Glutamatergic neuron (in vitro differentiated cells): ENCODE results near the gene CD84. TPM values are rescaled to one million over a fixed set of nuclear protein-coding genes. Genes with fewer than 3 reads are reported as not detected.

ENCODE experiments used
- DNase-seq: peaks from one replicate; pipeline ENCODE4 v3.0.0; 2022
- H3K27ac Mint-ChIP-seq: one replicate; pipeline ENCODE4 v1.8.0; 2020; ENCODE audit warnings: mild to moderate bottlenecking, mixed read lengths, inconsistent platforms; ENCODE audit not compliant: unreplicated experiment
- H3K27me3 Mint-ChIP-seq: one replicate; pipeline ENCODE4 v1.8.0; 2020; ENCODE audit warnings: mild to moderate bottlenecking, moderate library complexity, mixed read lengths, inconsistent platforms; ENCODE audit not compliant: unreplicated experiment
- H3K36me3 Mint-ChIP-seq: one replicate; pipeline ENCODE4 v1.8.0; 2020; ENCODE audit warnings: mild to moderate bottlenecking, mixed read lengths, inconsistent platforms; ENCODE audit not compliant: unreplicated experiment
- H3K4me1 Mint-ChIP-seq: one replicate; pipeline ENCODE4 v1.8.0; 2020; ENCODE audit warnings: mild to moderate bottlenecking, low read depth, mixed read lengths, inconsistent platforms; ENCODE audit not compliant: unreplicated experiment
- H3K4me3 Mint-ChIP-seq: one replicate; pipeline ENCODE4 v1.8.0; 2020; ENCODE audit warnings: mild to moderate bottlenecking, mixed read lengths, inconsistent platforms; ENCODE audit not compliant: unreplicated experiment
- H3K9me3 Mint-ChIP-seq: one replicate; pipeline ENCODE4 v1.8.0; 2020; ENCODE audit warnings: mild to moderate bottlenecking, moderate library complexity, mixed read lengths, inconsistent platforms; ENCODE audit not compliant: unreplicated experiment
- total RNA-seq: library from RNA; stranded (reverse); fragmentation: NEBNext Ultra II Directional; extraction: Animal tissue kit (Norgen Biotek cat#: 25700); gene quantifications from one replicate; pipeline ENCODE4 v1.2.1, GENCODE V29; 2021; ENCODE audit not compliant: unreplicated experiment
- TF ChIP-seq, protein P1 (sequence below): fragments of 200-600 bp; sonication (generic); IDR thresholded peaks from one replicate; pipeline ENCODE4 v1.5.0; 2021; ENCODE audit not compliant: partially characterized antibody, unreplicated experiment

CD84 gene
- total RNA-seq, 1 donor from 2014 or later, result not detected

GRCh38 chr1:160621633-160622413, 42.5 kb upstream of the CD84 start:
- Mint-ChIP-seq H3K4me3 (no peak overlapping the region), H3K9me3 (peaks cover 4% of the 10 kb centered on the region), H3K36me3 (no peaks in the 10 kb centered on the region), H3K4me1 (peaks cover 2% of the 10 kb centered on the region), H3K27me3 (peaks cover 1% of the 10 kb centered on the region), H3K27ac (no peak overlapping the region)
- TF ChIP-seq, protein P1, sequence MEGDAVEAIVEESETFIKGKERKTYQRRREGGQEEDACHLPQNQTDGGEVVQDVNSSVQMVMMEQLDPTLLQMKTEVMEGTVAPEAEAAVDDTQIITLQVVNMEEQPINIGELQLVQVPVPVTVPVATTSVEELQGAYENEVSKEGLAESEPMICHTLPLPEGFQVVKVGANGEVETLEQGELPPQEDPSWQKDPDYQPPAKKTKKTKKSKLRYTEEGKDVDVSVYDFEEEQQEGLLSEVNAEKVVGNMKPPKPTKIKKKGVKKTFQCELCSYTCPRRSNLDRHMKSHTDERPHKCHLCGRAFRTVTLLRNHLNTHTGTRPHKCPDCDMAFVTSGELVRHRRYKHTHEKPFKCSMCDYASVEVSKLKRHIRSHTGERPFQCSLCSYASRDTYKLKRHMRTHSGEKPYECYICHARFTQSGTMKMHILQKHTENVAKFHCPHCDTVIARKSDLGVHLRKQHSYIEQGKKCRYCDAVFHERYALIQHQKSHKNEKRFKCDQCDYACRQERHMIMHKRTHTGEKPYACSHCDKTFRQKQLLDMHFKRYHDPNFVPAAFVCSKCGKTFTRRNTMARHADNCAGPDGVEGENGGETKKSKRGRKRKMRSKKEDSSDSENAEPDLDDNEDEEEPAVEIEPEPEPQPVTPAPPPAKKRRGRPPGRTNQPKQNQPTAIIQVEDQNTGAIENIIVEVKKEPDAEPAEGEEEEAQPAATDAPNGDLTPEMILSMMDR, result no peak
- DNase-seq, result no peak

- Mint-ChIP-seq H3K27me3 (no peaks in the 10 kb centered on the region), H3K4me3 (no peak overlapping the region), H3K9me3 (peaks cover 4% of the 10 kb centered on the region), H3K36me3 (no peaks in the 10 kb centered on the region), H3K4me1 (peaks cover 2% of the 10 kb centered on the region), H3K27ac (no peak overlapping the region)
- TF ChIP-seq, protein P1, result no peak
- DNase-seq, result no peak
These were observed 41.8 kb upstream of the CD84 start for GRCh38 chr1:160620942-160621632.

DNA sequence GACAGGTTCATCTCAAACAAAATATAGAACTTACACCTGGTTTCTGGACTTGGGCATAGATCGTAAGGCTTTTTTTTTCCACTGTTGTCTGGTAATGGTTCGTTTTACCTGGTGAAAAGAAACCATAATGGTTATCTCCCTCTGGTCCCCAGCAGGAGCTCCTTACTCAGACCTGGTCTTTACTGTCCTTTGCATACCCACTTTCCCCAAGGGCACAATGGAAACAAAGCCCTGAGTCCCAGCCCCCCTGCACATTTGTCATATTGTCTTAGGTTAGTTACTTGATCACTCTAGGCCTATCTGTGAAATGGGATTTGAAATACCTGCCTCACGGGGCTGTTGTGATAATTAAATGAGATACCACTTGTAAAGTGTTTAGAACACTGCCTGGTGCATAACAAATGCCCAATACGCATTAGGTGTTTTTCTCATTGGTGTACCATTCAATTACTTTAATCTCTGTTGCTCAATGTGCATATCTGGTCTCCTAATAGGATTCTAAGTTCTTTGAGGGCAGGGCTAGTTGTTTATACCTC, 40.5 kb upstream of the CD84 start:
- TF ChIP-seq, protein P1, result no peak
- H3K4me3 Mint-ChIP-seq, result no peak overlapping the region
- H3K36me3 Mint-ChIP-seq, result no peaks in the 10 kb centered on the region
- H3K27me3 Mint-ChIP-seq, result no peaks in the 10 kb centered on the region
- peaks cover 2% of the 10 kb centered on the region for H3K4me1 Mint-ChIP-seq
- H3K9me3 Mint-ChIP-seq, result peaks cover 4% of the 10 kb centered on the region
- H3K27ac Mint-ChIP-seq, result no peak overlapping the region
- DNase-seq, result no peak

DNA sequence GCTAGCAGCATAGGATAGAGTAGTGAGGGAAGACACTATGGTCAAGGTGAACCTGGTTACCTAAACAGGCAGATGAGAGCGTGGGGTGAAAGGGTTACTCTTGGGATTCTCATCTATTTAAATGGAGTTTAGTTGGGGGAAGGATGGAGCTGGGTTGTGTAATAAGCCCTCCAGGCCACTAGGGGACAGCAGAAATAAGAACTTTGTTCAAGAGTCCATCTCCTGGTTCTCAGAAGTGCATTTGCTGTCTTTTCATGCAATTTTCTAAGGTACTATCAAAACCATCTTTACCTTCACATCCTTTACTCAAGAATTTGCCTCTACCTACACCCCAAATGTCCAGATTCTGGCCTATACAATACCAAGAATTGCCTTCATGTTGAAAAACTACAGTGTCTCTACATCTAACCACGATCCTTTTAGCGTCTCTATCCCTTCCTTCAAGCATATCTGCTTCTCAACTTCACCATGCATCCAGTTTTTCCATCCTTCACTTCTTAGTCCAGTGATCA, 39.5 kb upstream of the CD84 start:
- TF ChIP-seq, protein P1, result peak; percentile 65
- no peak overlapping the region for H3K27ac Mint-ChIP-seq
- no peaks in the 10 kb centered on the region for H3K36me3 Mint-ChIP-seq
- H3K9me3 Mint-ChIP-seq, result peaks cover 4% of the 10 kb centered on the region
- no peak overlapping the region for H3K4me3 Mint-ChIP-seq
- no peaks in the 10 kb centered on the region for H3K27me3 Mint-ChIP-seq
- H3K4me1 Mint-ChIP-seq, result no peaks in the 10 kb centered on the region
- DNase-seq, result no peak
